Naive thymus-derived CD4-positive, alpha-beta T cell (primary cell): Measurements from ENCODE around the gene MYH15. TPM values are rescaled to one million over a fixed set of nuclear protein-coding genes. Genes with fewer than 3 reads are reported as not detected.

Experiments used
- ATAC-seq: fragments of 150-1000 bp; cut with Tn5 transposase; 2 replicates; pipeline ENCODE4 v1.10.0; 2021; ENCODE audit warnings: mild to moderate bottlenecking, moderate library complexity
- CTCF ChIA-PET: fragments of 350-600 bp; sonication (Branson Sonifier 250); formaldehyde crosslinking; loops from one replicate; lab custom pipeline; 2021; ENCODE audit warnings: antibody characterized with exemption; lab: Charles Lee
- POLR2A ChIA-PET: fragments of 350-600 bp; sonication (Branson Sonifier 250); formaldehyde crosslinking; loops from one replicate; lab custom pipeline; 2021; ENCODE audit warnings: antibody characterized with exemption, inconsistent platforms; lab: Charles Lee
- DNase-seq, 9 donors: peaks; one replicate each; pipeline versions ENCODE4 v3.0.0 to v3.0.0-alpha.2; 2020 to 2022; ENCODE audit warnings: mixed read lengths in 1 of 9
- H3K27ac ChIP-seq: one replicate; pipeline ENCODE4 v1.7.0; 2013; ENCODE audit warnings: mild to moderate bottlenecking, low read depth, low read length, moderate library complexity
- H3K27me3 ChIP-seq, 2 donors: one replicate each; pipeline ENCODE4 v1.7.0; 2013; ENCODE audit warnings: low read length in 2 of 2, mild to moderate bottlenecking in 2 of 2, moderate library complexity in 2 of 2; ENCODE audit not compliant: control insufficient read depth in 2 of 2, insufficient read depth in 2 of 2
- H3K36me3 ChIP-seq, 3 experiments: 1 replicate in 2 of 3; 2 replicates in 1 of 3; pipeline ENCODE4 v1.7.0; 2013; ENCODE audit warnings: low read length in 3 of 3, mild to moderate bottlenecking in 3 of 3, moderate library complexity in 1 of 3; ENCODE audit not compliant: insufficient read depth in 3 of 3, control insufficient read depth in 2 of 3
- H3K4me1 ChIP-seq, 2 donors: one replicate each; pipeline ENCODE4 v1.7.0; 2013; ENCODE audit warnings: low read length in 2 of 2, mild to moderate bottlenecking in 2 of 2, moderate library complexity in 1 of 2; ENCODE audit not compliant: control insufficient read depth in 2 of 2, insufficient read depth in 2 of 2
- H3K4me3 ChIP-seq: 2 replicates; pipeline ENCODE4 v1.7.0; 2013; ENCODE audit warnings: mild to moderate bottlenecking, low read length
- H3K9me3 ChIP-seq, 3 experiments: 1 replicate in 2 of 3; 2 replicates in 1 of 3; pipeline ENCODE4 v1.7.0; 2013; ENCODE audit warnings: low read length in 3 of 3; ENCODE audit not compliant: control insufficient read depth in 2 of 3
- H3K27ac Mint-ChIP-seq, 9 donors: one replicate each; pipeline ENCODE4 v1.8.0; 2020 to 2022; ENCODE audit warnings: mixed read lengths in 9 of 9, mild to moderate bottlenecking in 8 of 9, moderate library complexity in 5 of 9, inconsistent platforms in 2 of 9
- H3K27me3 Mint-ChIP-seq, 5 donors: one replicate each; pipeline ENCODE4 v1.8.0; 2021 to 2022; ENCODE audit warnings: mixed read lengths in 5 of 5, mild to moderate bottlenecking in 1 of 5
- H3K36me3 Mint-ChIP-seq, 5 donors: one replicate each; pipeline ENCODE4 v1.8.0; 2020 to 2022; ENCODE audit warnings: mixed read lengths in 5 of 5, mild to moderate bottlenecking in 3 of 5, inconsistent platforms in 1 of 5
- H3K4me1 Mint-ChIP-seq, 7 donors: one replicate each; pipeline ENCODE4 v1.8.0; 2020 to 2022; ENCODE audit warnings: mixed read lengths in 7 of 7, mild to moderate bottlenecking in 3 of 7, inconsistent platforms in 1 of 7
- H3K4me3 Mint-ChIP-seq, 10 donors: one replicate each; pipeline ENCODE4 v1.8.0; 2020 to 2022; ENCODE audit warnings: mild to moderate bottlenecking in 10 of 10, mixed read lengths in 10 of 10, moderate library complexity in 6 of 10, inconsistent platforms in 2 of 10
- H3K9me3 Mint-ChIP-seq, 11 donors: one replicate each; pipeline ENCODE4 v1.8.0; 2020 to 2022; ENCODE audit warnings: mixed read lengths in 11 of 11, mild to moderate bottlenecking in 4 of 11, inconsistent platforms in 1 of 11, moderate library complexity in 1 of 11
- intact Hi-C, 2 donors: fragments of 100-400 bp; cut with micrococcal nuclease; formaldehyde crosslinking; loops; one replicate each; pipeline ENCODE4 v1.15.1; 2023
- polyA plus RNA-seq, 2 donors: library from polyadenylated mRNA; unstranded; fragments of 300-500 nt; fragmentation: Illumina TruSeq; gene quantifications; one replicate each; pipeline ENCODE4 v1.2.3, GENCODE V29; 2021
- total RNA-seq, 6 experiments: library from RNA in 5 of 6; stranded (reverse) in 5 of 6; gene quantifications; 1 replicate in 5 of 6; 2 replicates in 1 of 6; pipeline ENCODE4 v1.2.3 and lab custom pipeline; 2021 to 2026

MYH15 gene
- total and polyA plus RNA-seq, 7 experiments from 2014 or later = 0.05 to 0.29 (median 0.10) TPM; not detected in 3

- Mint-ChIP-seq H3K27me3 (no peaks in the 10 kb centered on the region), H3K4me3 (no peak overlapping the region), H3K36me3 (peaks cover 0 to 32% (median 0%) of the 10 kb centered on the region in 5 donors), H3K9me3 (peaks cover 0 to 5% (median 0%) of the 10 kb centered on the region in 11 donors), H3K4me1 (peaks cover 0 to 19% (median 0%) of the 10 kb centered on the region in 7 donors), H3K27ac (no peak overlapping the region)
- Histone ChIP-seq H3K9me3 (no peaks in the 10 kb centered on the region), H3K36me3 (no peaks in the 10 kb centered on the region), H3K4me3 (no peak overlapping the region), H3K27ac (no peak overlapping the region), H3K4me1 (no peaks in the 10 kb centered on the region), H3K27me3 (no peaks in the 10 kb centered on the region)
- DNase-seq (no peak), ATAC-seq (no peak)
- intact Hi-C loops = no loop called here
- ChIA-PET POLR2A (no interaction called here), CTCF (no interaction called here)
Observed at GRCh38 chr3:108334701-108335100, 175.7 kb downstream of the MYH15 start.

- Mint-ChIP-seq H3K27me3 (no peaks in the 10 kb centered on the region), H3K9me3 (peaks cover 0 to 6% (median 0%) of the 10 kb centered on the region in 11 donors), H3K27ac (no peak overlapping the region), H3K4me3 (no peak overlapping the region), H3K4me1 (peaks cover 0 to 25% (median 5%) of the 10 kb centered on the region in 7 donors), H3K36me3 (peaks cover 0 to 36% (median 0%) of the 10 kb centered on the region in 5 donors)
- no peaks in the 10 kb centered on the region for H3K9me3 ChIP-seq
- H3K27ac ChIP-seq = no peak overlapping the region
- H3K4me1 ChIP-seq = no peaks in the 10 kb centered on the region
- intact Hi-C loops = no loop called here
- no peaks in the 10 kb centered on the region for H3K36me3 ChIP-seq
- no peak for ATAC-seq
- ChIA-PET POLR2A (no interaction called here), CTCF (interaction anchor here (0.7 kb wide), 1 partner anchor 390 kb away, joined by 4 read pairs; no protein-coding TSS in a partner anchor)
- no peaks in the 10 kb centered on the region for H3K27me3 ChIP-seq
- no peak for DNase-seq
- no peak overlapping the region for H3K4me3 ChIP-seq
Observed at GRCh38 chr3:108333961-108334360, 176.4 kb downstream of the MYH15 start.

GRCh38 chr3:108331792-108332191 lies 178.6 kb downstream of the MYH15 start:
- CTCF ChIA-PET = no interaction called here
- no peaks in the 10 kb centered on the region for H3K27me3 ChIP-seq

More at GRCh38 chr3:108331792-108332191, 178.6 kb downstream of the MYH15 start:
- Histone ChIP-seq H3K27ac (no peak overlapping the region), H3K4me1 (peaks cover 0 to 6% of the 10 kb centered on the region in 2 donors), H3K36me3 (no peaks in the 10 kb centered on the region), H3K4me3 (no peak overlapping the region), H3K9me3 (no peaks in the 10 kb centered on the region)
- DNase-seq (no peak), ATAC-seq (no peak)
- peaks cover 4 to 45% (median 13%) of the 10 kb centered on the region in 7 donors for H3K4me1 Mint-ChIP-seq
- POLR2A ChIA-PET = no interaction called here
- peaks cover 0 to 45% (median 5%) of the 10 kb centered on the region in 5 donors for H3K36me3 Mint-ChIP-seq
- intact Hi-C loops = no loop called here
- H3K9me3 Mint-ChIP-seq = peaks cover 0 to 9% (median 4%) of the 10 kb centered on the region in 11 donors
- H3K27ac Mint-ChIP-seq = no peak overlapping the region
- H3K27me3 Mint-ChIP-seq = no peaks in the 10 kb centered on the region
- no peak overlapping the region for H3K4me3 Mint-ChIP-seq

Other genes with a start within 250 kb of the MYH15 start
- 1 to 10 TPM in 1 of 5 experiments, under 1 TPM in 4; 0.21 to 4.5 (median 0.43) TPM for gene HHLA2, start 214.0 kb downstream of the MYH15 start, total RNA-seq
- under 1 TPM in 1 of 2 donors, not detected in 1; 0.13 TPM for gene HHLA2, start 214.0 kb downstream of the MYH15 start, polyA plus RNA-seq
- gene CIP2A, start 78.8 kb upstream of the MYH15 start, total RNA-seq = 10 to 100 TPM in 1 of 5 experiments, 1 to 10 TPM in 4; 3.4 to 44.2 (median 4.1) TPM
- gene CIP2A, start 78.8 kb upstream of the MYH15 start, polyA plus RNA-seq = 1 to 10 TPM; 1.7 to 3.0 TPM
- gene DZIP3, start 79.1 kb upstream of the MYH15 start, total RNA-seq = 10 to 100 TPM in 4 of 5 experiments, 1 to 10 TPM in 1; 9.6 to 17.3 (median 14.6) TPM
- 10 to 100 TPM in 1 of 2 donors, 1 to 10 TPM in 1; 4.5 to 14.5 TPM for gene DZIP3, start 79.1 kb upstream of the MYH15 start, polyA plus RNA-seq
- gene RETNLB, start 246.8 kb upstream of the MYH15 start, total RNA-seq = not detected
- gene RETNLB, start 246.8 kb upstream of the MYH15 start, polyA plus RNA-seq = not detected